Activated CD8-positive, alpha-beta T cell treated with anti-CD3 and anti-CD28 coated beads for 36 hours (primary cell): ENCODE measurements around the gene SLC39A7. TPM values are rescaled to one million over a fixed set of nuclear protein-coding genes. Genes with fewer than 3 reads are reported as not detected.

Experiments used
- ATAC-seq: fragments of 200-7000 bp; cut with Tn5 transposase; one replicate; pipeline ENCODE4 v1.10.0; 2021; ENCODE audit warnings: mild to moderate bottlenecking, moderate library complexity
- CTCF ChIA-PET: fragments of 350-600 bp; sonication (Branson Sonifier 250); formaldehyde crosslinking; loops from one replicate; lab custom pipeline; 2021; ENCODE audit warnings: antibody characterized with exemption; lab: Charles Lee
- POLR2A ChIA-PET: fragments of 350-600 bp; sonication (Branson Sonifier 250); formaldehyde crosslinking; loops from one replicate; lab custom pipeline; 2021; ENCODE audit warnings: antibody characterized with exemption; lab: Charles Lee
- DNase-seq: peaks from one replicate; pipeline ENCODE4 v3.0.0-alpha.2; 2020
- H3K27ac Mint-ChIP-seq: one replicate; pipeline ENCODE4 v1.8.0; 2021; ENCODE audit warnings: mild to moderate bottlenecking, mixed read lengths
- H3K27me3 Mint-ChIP-seq: one replicate; pipeline ENCODE4 v1.8.0; 2021; ENCODE audit warnings: mixed read lengths
- H3K36me3 Mint-ChIP-seq: one replicate; pipeline ENCODE4 v1.8.0; 2021; ENCODE audit warnings: low read depth, mixed read lengths
- H3K4me1 Mint-ChIP-seq: one replicate; pipeline ENCODE4 v1.8.0; 2021; ENCODE audit warnings: low read depth, mixed read lengths
- H3K4me3 Mint-ChIP-seq: one replicate; pipeline ENCODE4 v1.8.0; 2021; ENCODE audit warnings: mild to moderate bottlenecking, moderate library complexity, mixed read lengths
- H3K9me3 Mint-ChIP-seq: one replicate; pipeline ENCODE4 v1.8.0; 2021; ENCODE audit warnings: mixed read lengths
- CTCF ChIP-seq: fragments of 200-600 bp; IDR thresholded peaks from one replicate; pipeline ENCODE4 v1.8.0; 2022; ENCODE audit warnings: antibody characterized with exemption, mild to moderate bottlenecking
- intact Hi-C: fragments of 100-400 bp; cut with micrococcal nuclease; formaldehyde crosslinking; loops from one replicate; pipeline ENCODE4 v1.10.0; 2022
- total RNA-seq, 2 experiments: library from RNA; stranded (reverse); gene quantifications; one replicate each; pipeline ENCODE4 v1.2.3, GENCODE V29; 2021

The SLC39A7 gene
- total RNA-seq, 2 experiments from 2014 or later, result 43.1 to 43.3 TPM

GRCh38 chr6:33235221-33235634 lies 34.6 kb downstream of the SLC39A7 start:
- peaks cover 12% of the 10 kb centered on the region for H3K27me3 Mint-ChIP-seq

GRCh38 chr6:33236328-33236727 lies 35.7 kb downstream of the SLC39A7 start:
- Mint-ChIP-seq H3K27ac (no peak overlapping the region), H3K4me1 (peaks cover 5% of the 10 kb centered on the region), H3K9me3 (no peaks in the 10 kb centered on the region), H3K27me3 (peaks cover 12% of the 10 kb centered on the region), H3K4me3 (no peak overlapping the region), H3K36me3 (no peaks in the 10 kb centered on the region)
- ChIA-PET CTCF (interaction anchor here (1.1 to 2.9 kb wide), 3 partner anchors 12 to 111 kb away, joined by 3 to 10 read pairs (median 3); no protein-coding TSS in a partner anchor), POLR2A (interaction anchor here (1.0 to 1.5 kb wide), 2 partner anchors 10 to 12 kb away, joined by 3 to 4 read pairs; no protein-coding TSS in a partner anchor)
- no peak for DNase-seq
- no peak for TF ChIP-seq CTCF
- ATAC-seq, result no peak
- intact Hi-C loops, result no loop called here

More at GRCh38 chr6:33235221-33235634, 34.6 kb downstream of the SLC39A7 start:
- peaks cover under 1% of the 10 kb centered on the region for H3K4me1 Mint-ChIP-seq
- H3K9me3 Mint-ChIP-seq, result no peaks in the 10 kb centered on the region
- no peaks in the 10 kb centered on the region for H3K36me3 Mint-ChIP-seq
- no peak for ATAC-seq
- CTCF ChIA-PET, result interaction anchor here (0.9 to 2.9 kb wide), 3 partner anchors 8 to 74 kb away, joined by 3 to 10 read pairs (median 3); no protein-coding TSS in a partner anchor
- H3K27ac Mint-ChIP-seq, result no peak overlapping the region
- POLR2A ChIA-PET, result interaction anchor here (1.0 kb wide), 1 partner anchor 11 kb away, joined by 4 read pairs; no protein-coding TSS in a partner anchor
- no peak for DNase-seq
- TF ChIP-seq CTCF, result no peak
- no peak overlapping the region for H3K4me3 Mint-ChIP-seq
- intact Hi-C loops, result no loop called here

- intact Hi-C loops, result no loop called here
- ATAC-seq (no peak), DNase-seq (no peak)
- TF ChIP-seq CTCF, result no peak
- H3K4me3 Mint-ChIP-seq, result no peak overlapping the region
- H3K27me3 Mint-ChIP-seq, result peaks cover 12% of the 10 kb centered on the region
- no peaks in the 10 kb centered on the region for H3K36me3 Mint-ChIP-seq
- CTCF ChIA-PET, result interaction anchor here (1.1 to 2.9 kb wide), 2 partner anchors 12 to 112 kb away, joined by 3 to 10 read pairs; no protein-coding TSS in a partner anchor
- POLR2A ChIA-PET, result interaction anchor here (1.5 kb wide), 1 partner anchor 11 kb away, joined by 3 read pairs; no protein-coding TSS in a partner anchor
- no peak overlapping the region for H3K27ac Mint-ChIP-seq
- H3K4me1 Mint-ChIP-seq, result peaks cover 8% of the 10 kb centered on the region
- no peaks in the 10 kb centered on the region for H3K9me3 Mint-ChIP-seq
These were observed 36.2 kb downstream of the SLC39A7 start for GRCh38 chr6:33236852-33237251.

- DNase-seq (no peak), ATAC-seq (no peak)
- POLR2A ChIA-PET, result interaction anchor here (1.5 to 1.6 kb wide), 2 partner anchors 10 to 40 kb away, joined by 3 to 5 read pairs; partner anchors contain the start of gene B3GALT4
- intact Hi-C loops, result no loop called here
- no peak overlapping the region for H3K4me3 Mint-ChIP-seq
- peaks cover 9% of the 10 kb centered on the region for H3K27me3 Mint-ChIP-seq
- no peak overlapping the region for H3K27ac Mint-ChIP-seq
- no peak for TF ChIP-seq CTCF
- no peaks in the 10 kb centered on the region for H3K9me3 Mint-ChIP-seq
- peaks cover 13% of the 10 kb centered on the region for H3K4me1 Mint-ChIP-seq
- CTCF ChIA-PET, result interaction anchor here (0.8 to 2.9 kb wide), 2 partner anchors 11 to 77 kb away, joined by 3 to 15 read pairs; no protein-coding TSS in a partner anchor
- H3K36me3 Mint-ChIP-seq, result no peaks in the 10 kb centered on the region
These were observed 37.1 kb downstream of the SLC39A7 start for GRCh38 chr6:33237741-33238140.

GRCh38 chr6:33241968-33242367 lies 41.3 kb downstream of the SLC39A7 start:
- DNase-seq, result no peak
- intact Hi-C loops, result loop anchor here (10.0 kb wide), 2 partner anchors 77 to 237 kb away; partner anchors contain the start of gene HLA-DOA
- TF ChIP-seq CTCF, result no peak
- CTCF ChIA-PET, result no interaction called here
- Mint-ChIP-seq H3K4me3 (peak overlapping the region; percentile 44), H3K9me3 (no peaks in the 10 kb centered on the region), H3K36me3 (no peaks in the 10 kb centered on the region), H3K27ac (peak overlapping the region; percentile 67), H3K4me1 (peaks cover 13% of the 10 kb centered on the region), H3K27me3 (no peaks in the 10 kb centered on the region)
- peak; percentile 90 for ATAC-seq
- POLR2A ChIA-PET, result interaction anchor here (1.3 kb wide), 1 partner anchor 37 kb away, joined by 4 read pairs; no protein-coding TSS in a partner anchor
